HepG2 (cell line): ENCODE data around the gene ANTXR1. TPM values are rescaled to one million over a fixed set of nuclear protein-coding genes. Genes with fewer than 3 reads are reported as not detected.

Source experiments
- CREB1 ChIP-seq, 2 experiments: fragments of 450-650 bp in 1 of 2; IDR thresholded peaks; 2 replicates each; pipeline ENCODE4 v1.6.1; 2016 to 2017; ENCODE audit warnings: control low read depth in 1 of 2, mild to moderate bottlenecking in 1 of 2, missing compliant biosample characterization in 1 of 2, missing genetic modification characterization in 1 of 2
- ESRRA ChIP-seq: sonication (generic); formaldehyde crosslinking; IDR thresholded peaks from 2 replicates; pipeline ENCODE4 v1.5.1; 2020; ENCODE audit warnings: mild to moderate bottlenecking, low read depth, missing genetic modification reagents
- HNF4G ChIP-seq, 2 experiments: sonication (generic) in 1 of 2; formaldehyde crosslinking in 1 of 2; IDR thresholded peaks; 2 replicates each; pipeline versions ENCODE4 v1.4.0 to v1.6.1; 2011 to 2020; ENCODE audit warnings: borderline replicate concordance in 2 of 2, low read depth in 2 of 2, mild to moderate bottlenecking in 2 of 2, low read length in 1 of 2, missing genetic modification reagents in 1 of 2, moderate library complexity in 1 of 2
- KLF13 ChIP-seq: sonication (generic); formaldehyde crosslinking; IDR thresholded peaks from 2 replicates; pipeline ENCODE4 v1.4.0; 2020; ENCODE audit warnings: mild to moderate bottlenecking, missing genetic modification reagents
- MAFK ChIP-seq, 2 experiments: IDR thresholded peaks in 1 of 2; conservative IDR thresholded peaks in 1 of 2; 2 replicates each; pipeline ENCODE4 v1.6.1; 2011; ENCODE audit warnings: improper control_type of control experiment in 2 of 2, low read length in 2 of 2
- NRL ChIP-seq: sonication (generic); formaldehyde crosslinking; IDR thresholded peaks from 2 replicates; pipeline ENCODE4 v1.5.0; 2020; ENCODE audit warnings: missing genetic modification reagents, mild to moderate bottlenecking, moderate library complexity, borderline replicate concordance
- SMAD9 ChIP-seq: sonication (generic); formaldehyde crosslinking; IDR thresholded peaks from 2 replicates; pipeline ENCODE4 v1.5.1; 2020; ENCODE audit warnings: mild to moderate bottlenecking, missing genetic modification reagents
- SP140L ChIP-seq: sonication (generic); formaldehyde crosslinking; IDR thresholded peaks from 2 replicates; pipeline ENCODE4 v1.4.0; 2020; ENCODE audit warnings: missing genetic modification reagents, borderline replicate concordance
- SP5 ChIP-seq: IDR thresholded peaks from 2 replicates; pipeline ENCODE4 v1.6.1; 2016; ENCODE audit warnings: low read depth, borderline replicate concordance
- TAF15 ChIP-seq: fragments of 200-400 bp; formaldehyde crosslinking; IDR thresholded peaks from one replicate; pipeline ENCODE4 v1.6.1; 2018; ENCODE audit warnings: mild to moderate bottlenecking, low read depth, low read length; ENCODE audit not compliant: poor library complexity, severe bottlenecking
- XRCC5 ChIP-seq: fragments of 200-400 bp; formaldehyde crosslinking; optimal IDR thresholded peaks from 2 replicates; pipeline ENCODE3; 2017; ENCODE audit warnings: mild to moderate bottlenecking, low read length
- ZBTB39 ChIP-seq: sonication (generic); formaldehyde crosslinking; IDR thresholded peaks from 2 replicates; pipeline ENCODE4 v1.5.0; 2020; ENCODE audit warnings: missing genetic modification reagents
- ZNF407 ChIP-seq: sonication (generic); formaldehyde crosslinking; IDR thresholded peaks from one replicate; pipeline ENCODE4 v1.5.1; 2020; ENCODE audit warnings: mild to moderate bottlenecking, missing genetic modification reagents; ENCODE audit errors: not compliant biosample characterization
- ZNF678 ChIP-seq: sonication (generic); formaldehyde crosslinking; IDR thresholded peaks from 2 replicates; pipeline ENCODE4 v1.4.0; 2020; ENCODE audit warnings: mild to moderate bottlenecking, missing genetic modification reagents
- ZNF720 ChIP-seq: sonication (generic); formaldehyde crosslinking; IDR thresholded peaks from 2 replicates; pipeline ENCODE4 v1.4.0; 2020; ENCODE audit warnings: missing genetic modification reagents
- ZSCAN9 ChIP-seq: IDR thresholded peaks from 2 replicates; pipeline ENCODE4 v1.6.1; 2016; ENCODE audit warnings: borderline replicate concordance
- polyA plus RNA-seq, 8 experiments: library from polyadenylated mRNA; depleted of rRNA in 3 of 8; stranded (reverse) in 7 of 8; unstranded in 1 of 8; fragments of >200 nt; fragmentation: Illumina TruSeq in 4 of 8; extraction: Trizol in 4 of 8; gene quantifications; 2 replicates each; pipeline versions ENCODE4 v1.2.1 to v1.2.3, GENCODE V29; 2011 to 2016; ENCODE audit warnings: low read depth in 4 of 8, missing spikeins in 1 of 8, mixed read lengths in 1 of 8; ENCODE audit not compliant: insufficient read depth in 1 of 8
- total RNA-seq, 5 experiments: library from RNA; depleted of rRNA; stranded (reverse); fragments of >200 nt; fragmentation: Illumina TruSeq; extraction: Trizol; gene quantifications; 2 replicates each; pipeline ENCODE4 v1.2.3, GENCODE V29; 2016; ENCODE audit warnings: low read depth in 1 of 5
- TF ChIP-seq, protein P1 (sequence below): IDR thresholded peaks from 2 replicates; pipeline ENCODE4 v1.6.1; 2018; ENCODE audit warnings: missing genetic modification reagents

Gene ANTXR1
- total and polyA plus RNA-seq, 2 of the 13 experiments (the other 11 are each of a cell fraction or from before 2014, with no cell fraction given) = 4.5 to 12.7 TPM

GRCh38 chr2:69272803-69273471 is 260.0 kb downstream of the ANTXR1 start (continued):
- TF ChIP-seq ZNF720 (CRISPR knock-in tag) (no peak), ZNF407 (peak; percentile 39), NRL (CRISPR knock-in tag) (no peak), KLF13 (no peak), XRCC5 (no peak), ZNF678 (CRISPR knock-in tag) (no peak), CREB1 (IDR thresholded peaks at IDR 0.05) (no peak), CREB1 (CRISPR knock-in tag; IDR thresholded peaks at IDR 0.05) (no peak), ZBTB39 (CRISPR knock-in tag) (no peak), SP140L (CRISPR knock-in tag) (no peak), ZSCAN9 (CRISPR knock-in tag) (0 out of 2 replicates have a peak, but pooled peaks have one; percentile 32), SMAD9 (CRISPR knock-in tag) (no peak), HNF4G (IDR thresholded peaks at IDR 0.05; ENCODE audit: borderline replicate concordance, low read depth, low read length) (peak; percentile 54; the same call in 1 of the 2 replicates), HNF4G (CRISPR knock-in tag; IDR thresholded peaks at IDR 0.05; ENCODE audit: borderline replicate concordance, low read depth) (no peak), MAFK (conservative IDR thresholded peaks at IDR 0.05 in 1 of 2, IDR thresholded peaks at IDR 0.05 in 1 of 2; ENCODE audit: low read length in 2 of 2) (peak; percentile 53 to 69), ESRRA (no peak), SP5 (no peak), TAF15 (no peak)
- TF ChIP-seq, protein P1, sequence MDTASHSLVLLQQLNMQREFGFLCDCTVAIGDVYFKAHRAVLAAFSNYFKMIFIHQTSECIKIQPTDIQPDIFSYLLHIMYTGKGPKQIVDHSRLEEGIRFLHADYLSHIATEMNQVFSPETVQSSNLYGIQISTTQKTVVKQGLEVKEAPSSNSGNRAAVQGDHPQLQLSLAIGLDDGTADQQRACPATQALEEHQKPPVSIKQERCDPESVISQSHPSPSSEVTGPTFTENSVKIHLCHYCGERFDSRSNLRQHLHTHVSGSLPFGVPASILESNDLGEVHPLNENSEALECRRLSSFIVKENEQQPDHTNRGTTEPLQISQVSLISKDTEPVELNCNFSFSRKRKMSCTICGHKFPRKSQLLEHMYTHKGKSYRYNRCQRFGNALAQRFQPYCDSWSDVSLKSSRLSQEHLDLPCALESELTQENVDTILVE (CRISPR knock-in tag) = no peak
